Measurements from ENCODE around the gene SKOR2. TPM values are rescaled to one million over a fixed set of nuclear protein-coding genes. Genes with fewer than 3 reads are reported as not detected.

Gene SKOR2
- total RNA-seq, 1 donor from 2014 or later = not detected

- no peak for DNase-seq (ENCODE audit: low spot score in 2 of 2)
- H3K27me3 ChIP-seq = peaks cover 11% of the 10 kb centered on the region
- H3K4me3 ChIP-seq = no peak overlapping the region
- H3K36me3 ChIP-seq = no peaks in the 10 kb centered on the region
- no peaks in the 10 kb centered on the region for H3K9me3 ChIP-seq
- peaks cover 0 to 3% of the 10 kb centered on the region in 2 donors for H3K4me1 ChIP-seq
- TF ChIP-seq CTCF (IDR thresholded peaks at IDR 0.05) = no peak
- intact Hi-C loops (cut with DNase I) = no loop called here
- H3K27ac ChIP-seq = no peak overlapping the region
Measured at GRCh38 chr18:47248115-47248603, 3.3 kb downstream of the SKOR2 start.

DNA sequence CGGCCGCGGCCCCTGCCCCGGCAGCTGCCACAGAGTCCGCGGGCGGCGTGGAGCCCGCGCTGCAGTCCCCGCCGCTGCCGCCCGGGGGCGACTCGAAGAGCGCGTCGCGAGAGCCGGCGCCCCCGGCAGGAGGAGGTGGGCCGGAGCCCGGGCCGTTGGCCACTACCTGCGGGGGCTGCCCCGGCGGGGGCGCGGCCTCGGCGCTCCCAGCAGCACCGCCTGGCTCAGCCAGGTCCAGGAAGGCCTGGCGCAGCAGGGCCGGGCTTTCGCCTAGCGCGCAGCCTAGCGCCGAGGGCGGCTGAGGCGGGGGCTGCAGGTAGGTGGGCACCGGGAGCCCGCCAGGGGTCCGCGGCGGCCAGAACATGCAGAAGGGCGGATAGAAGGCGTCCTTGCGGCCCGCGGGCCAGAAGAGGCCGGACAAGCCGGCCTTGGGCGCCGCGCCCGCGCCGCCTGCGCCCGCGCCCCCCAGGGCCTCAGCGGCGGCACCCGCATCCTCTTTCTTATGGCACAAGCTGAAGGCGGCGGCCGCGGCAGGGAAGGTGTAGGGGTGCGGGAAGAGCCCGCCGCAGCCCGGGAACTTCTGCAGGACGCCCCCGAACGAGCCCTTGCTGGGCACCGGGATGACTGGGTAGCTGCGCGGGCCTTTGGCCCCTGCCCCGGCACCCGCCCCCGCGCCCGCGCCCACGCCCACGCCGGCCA, 3.9 kb downstream of the SKOR2 start:
- Histone ChIP-seq H3K36me3 (no peaks in the 10 kb centered on the region), H3K4me3 (no peak overlapping the region), H3K4me1 (peaks cover 0 to 3% of the 10 kb centered on the region in 2 donors), H3K27me3 (peaks cover 9% of the 10 kb centered on the region), H3K9me3 (no peaks in the 10 kb centered on the region), H3K27ac (no peak overlapping the region)
- intact Hi-C loops (cut with DNase I) = no loop called here
- no peak for TF ChIP-seq CTCF (IDR thresholded peaks at IDR 0.05)
- DNase-seq (ENCODE audit: low spot score in 2 of 2) = no peak

- Histone ChIP-seq H3K9me3 (no peaks in the 10 kb centered on the region), H3K27me3 (peaks cover 9% of the 10 kb centered on the region), H3K27ac (no peak overlapping the region), H3K4me1 (peaks cover 0 to 3% of the 10 kb centered on the region in 2 donors), H3K36me3 (no peaks in the 10 kb centered on the region), H3K4me3 (no peak overlapping the region)
- no peak for DNase-seq (ENCODE audit: low spot score in 2 of 2)
- intact Hi-C loops (cut with DNase I) = no loop called here
- TF ChIP-seq CTCF (IDR thresholded peaks at IDR 0.05) = no peak
Measured at GRCh38 chr18:47247036-47247415, 4.4 kb downstream of the SKOR2 start.

DNA sequence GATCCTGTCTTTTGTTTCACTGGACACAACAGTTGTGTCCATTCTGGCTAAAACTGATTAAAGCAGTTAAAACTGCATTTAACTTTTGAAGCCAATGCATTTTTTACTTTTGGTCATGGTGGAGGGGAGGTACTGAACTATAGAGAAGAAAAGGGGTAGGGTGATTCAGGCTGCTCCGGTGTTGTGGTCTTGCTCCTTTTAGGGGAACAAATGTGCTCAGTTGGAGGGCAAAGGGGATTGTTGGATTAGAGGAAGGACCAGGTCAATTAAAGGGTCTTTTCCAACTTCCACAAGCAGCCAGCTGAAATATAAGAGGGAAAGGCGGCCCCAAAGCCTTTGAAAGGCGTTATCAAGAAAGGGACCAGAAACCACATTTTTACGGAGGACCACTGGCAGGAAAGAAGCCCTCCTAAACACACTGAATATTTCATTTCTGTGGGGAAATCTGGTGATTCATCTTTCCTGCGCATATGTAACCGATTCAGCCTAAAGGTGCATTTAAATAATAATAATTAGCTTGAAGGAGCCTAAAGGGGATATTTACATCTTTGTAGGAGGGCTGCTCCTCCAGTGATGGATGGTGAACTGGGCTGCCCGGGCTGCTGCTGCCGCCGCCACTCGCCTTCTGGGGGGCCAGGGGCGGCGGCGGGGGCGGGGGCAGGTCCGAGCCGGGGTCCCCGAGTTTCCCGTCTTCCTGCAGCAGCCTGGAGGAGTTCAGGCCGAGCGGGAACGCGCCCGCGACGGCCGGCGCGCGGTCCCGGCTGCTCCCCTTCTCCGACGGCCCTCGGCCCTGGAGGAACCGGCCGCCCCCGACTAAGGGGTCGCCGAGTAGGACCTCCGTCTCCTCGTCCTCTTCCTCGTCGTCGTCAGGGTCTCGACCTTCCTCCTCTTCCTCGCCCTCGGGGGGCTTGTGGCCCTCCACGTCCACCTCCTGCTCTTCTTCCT, 5.2 kb downstream of the SKOR2 start:
- DNase-seq (ENCODE audit: low spot score in 2 of 2) = no peak
- no peak overlapping the region for H3K4me3 ChIP-seq
- peaks cover 7% of the 10 kb centered on the region for H3K27me3 ChIP-seq
- no peak for TF ChIP-seq CTCF (IDR thresholded peaks at IDR 0.05)
- H3K4me1 ChIP-seq = peaks cover 0 to under 1% of the 10 kb centered on the region in 2 donors
- intact Hi-C loops (cut with DNase I) = no loop called here
- H3K27ac ChIP-seq = no peak overlapping the region
- no peaks in the 10 kb centered on the region for H3K9me3 ChIP-seq
- H3K36me3 ChIP-seq = no peaks in the 10 kb centered on the region

- Histone ChIP-seq H3K9me3 (no peaks in the 10 kb centered on the region), H3K27ac (no peak overlapping the region), H3K4me1 (no peaks in the 10 kb centered on the region), H3K4me3 (no peak overlapping the region), H3K36me3 (no peaks in the 10 kb centered on the region), H3K27me3 (peaks cover 4% of the 10 kb centered on the region)
- intact Hi-C loops (cut with DNase I) = no loop called here
- DNase-seq (ENCODE audit: low spot score in 2 of 2) = no peak
- TF ChIP-seq CTCF (IDR thresholded peaks at IDR 0.05) = no peak
Measured at GRCh38 chr18:47244086-47244485, 7.4 kb downstream of the SKOR2 start.

Measured in ascending aorta (tissue), 2 donors.